GM12878 (cell line): Measurements from ENCODE around the gene CCDC102B. TPM values are rescaled to one million over a fixed set of nuclear protein-coding genes. Genes with fewer than 3 reads are reported as not detected.

Experiments
- ATAC-seq: fragments of 200-7000 bp; cut with Tn5 transposase; 3 replicates; pipeline ENCODE4 v1.9.1; 2020; ENCODE audit warnings: mild to moderate bottlenecking, moderate library complexity
- BruUV-seq: library from RNA; stranded (reverse); fragments of 400-500 nt; replicated peaks from 2 replicates; lab custom pipeline; 2021; lab: Mats Ljungman, UMichigan
- CTCF ChIA-PET: fragments of 300-600 bp; sonication (Branson Sonifier 250); formaldehyde crosslinking; extraction: SDS; loops from one replicate; lab custom pipeline; 2021; ENCODE audit warnings: inconsistent platforms; lab: Yijun Ruan, JAX
- POLR2A ChIA-PET: fragments of 350-600 bp; formaldehyde crosslinking; extraction: SDS; loops from one replicate; lab custom pipeline; 2021; ENCODE audit warnings: inconsistent platforms; lab: Charles Lee
- RAD21 ChIA-PET: fragments of 300-600 bp; sonication (Branson Sonifier 250); formaldehyde crosslinking; loops from one replicate; lab custom pipeline; 2023; ENCODE audit warnings: antibody characterized with exemption; ENCODE audit not compliant: unreplicated experiment; lab: Charles Lee
- SMC1A ChIA-PET: fragments of 300-600 bp; sonication (Branson Sonifier 250); formaldehyde crosslinking; loops from one replicate; lab custom pipeline; 2023; ENCODE audit not compliant: unreplicated experiment, uncharacterized antibody; lab: Charles Lee
- DNase-seq: peaks from one replicate; pipeline ENCODE4 v3.0.0-alpha.2; 2011; ENCODE audit warnings: low read depth, low spot score
- FAIRE-seq: peaks from 3 replicates; lab custom pipeline; 2011; peaks lifted over from hg19 to GRCh38; lab: Jason Lieb, UNC
- H2AFZ ChIP-seq: 2 replicates; pipeline ENCODE4 v1.6.0; 2011; ENCODE audit warnings: low read depth, low read length, control low read depth; ENCODE audit not compliant: control insufficient read depth
- H3K27ac ChIP-seq: 2 replicates; pipeline ENCODE4 v1.5.1; 2011; ENCODE audit warnings: control low read depth; ENCODE audit not compliant: control insufficient read depth, insufficient read depth
- H3K27me3 ChIP-seq, 2 experiments: replicated peaks in 1 of 2; 2 replicates each; pipeline versions ENCODE4 v1.6.0 to v1.6.1; 2011; ENCODE audit warnings: low read length in 1 of 2; ENCODE audit not compliant: control insufficient read depth in 2 of 2, insufficient read depth in 2 of 2
- H3K36me3 ChIP-seq, 2 experiments: 2 replicates each; pipeline ENCODE4 v1.5.1; 2011; ENCODE audit warnings: low read length in 1 of 2; ENCODE audit not compliant: control insufficient read depth in 2 of 2, insufficient read depth in 2 of 2
- H3K4me1 ChIP-seq: 2 replicates; pipeline ENCODE4 v1.6.1; 2011; ENCODE audit warnings: mild to moderate bottlenecking, low read length, moderate library complexity, mixed read lengths; ENCODE audit not compliant: control insufficient read depth, insufficient read depth
- H3K4me2 ChIP-seq: 2 replicates; pipeline ENCODE4 v1.6.0; 2011; ENCODE audit warnings: control low read depth; ENCODE audit not compliant: control insufficient read depth, insufficient read depth
- H3K4me3 ChIP-seq: fragments of 200-600 bp; sonication (generic); 2 replicates; pipeline ENCODE4 v1.5.1; 2016
- H3K79me2 ChIP-seq: 2 replicates; pipeline ENCODE4 v1.6.0; 2011; ENCODE audit warnings: low read length; ENCODE audit not compliant: control insufficient read depth, insufficient read depth
- H3K9ac ChIP-seq: 2 replicates; pipeline ENCODE4 v1.8.0; 2011; ENCODE audit warnings: low read length, control low read depth, mixed read lengths; ENCODE audit not compliant: control insufficient read depth, insufficient read depth
- H3K9me3 ChIP-seq: replicated peaks from 3 replicates; pipeline ENCODE4 v1.5.1; 2011; ENCODE audit warnings: mild to moderate bottlenecking, low read length; ENCODE audit not compliant: control insufficient read depth, insufficient read depth
- H4K20me1 ChIP-seq: 2 replicates; pipeline ENCODE4 v1.6.0; 2011; ENCODE audit not compliant: control insufficient read depth, insufficient read depth
- SMAD1 ChIP-seq: fragments of 450-650 bp; IDR thresholded peaks from 2 replicates; pipeline ENCODE4 v1.6.1; 2018; ENCODE audit warnings: mild to moderate bottlenecking, low read depth; ENCODE audit not compliant: partially characterized antibody
- SMAD5 ChIP-seq: IDR thresholded peaks from 2 replicates; pipeline ENCODE4 v1.6.1; 2016; ENCODE audit warnings: antibody characterized with exemption, low read depth
- STAT3 ChIP-seq: IDR thresholded peaks from 2 replicates; pipeline ENCODE4 v1.6.1; 2011; ENCODE audit warnings: low read depth, low read length, improper control_type of control experiment
- YY1 ChIP-seq: IDR thresholded peaks from 2 replicates; pipeline ENCODE4 v1.6.1; 2011; ENCODE audit warnings: low read depth, mild to moderate bottlenecking, low read length
- ZNF217 ChIP-seq: fragments of 450-650 bp; IDR thresholded peaks from 2 replicates; pipeline ENCODE4 v1.6.1; 2017; ENCODE audit warnings: antibody characterized with exemption, mild to moderate bottlenecking
- WGBS: methylation state at CpG from one replicate; pipeline ENCODE4 v1.1.6; 2016; ENCODE audit warnings: low lambda C conversion rate; ENCODE audit not compliant: insufficient replicate concordance, insufficient coverage; ENCODE audit errors: missing lambda C conversion rate; 5-methylcytosine and 5-hydroxymethylcytosine counted together
- in situ Hi-C: fragments of 300-500 bp; cut with MboI; formaldehyde crosslinking; loops from 9 replicates; pipeline ENCODE4 v1.14.3; 2018; ENCODE audit warnings: mixed read lengths
- intact Hi-C: fragments of 100-400 bp; cut with micrococcal nuclease; formaldehyde crosslinking; loops from one replicate; pipeline ENCODE4 v1.14.2; 2022; ENCODE audit not compliant: unreplicated experiment
- polyA plus RNA-seq, 11 experiments: library from polyadenylated mRNA; depleted of rRNA in 4 of 11; unstranded in 6 of 11; stranded (reverse) in 5 of 11; fragments of >200 nt; fragmentation: Nextera tagmentation in 4 of 11; fragmentation: Illumina TruSeq in 1 of 11; extraction: Ambion mirVana in 4 of 11; extraction: Trizol in 1 of 11; gene quantifications; 1 replicate in 1 of 11; 2 replicates in 10 of 11; pipeline versions ENCODE4 v1.2.1 to v1.2.3, GENCODE V29; 2011 to 2016; ENCODE audit warnings: inconsistent platforms in 2 of 11, missing spikeins in 2 of 11, low read depth in 1 of 11
- small RNA-seq: library from RNA; depleted of rRNA; stranded (forward); fragments of <200 nt; gene quantifications from one replicate; pipeline ENCODE3, GENCODE V24; 2014
- total RNA-seq, 4 experiments: library from RNA; depleted of rRNA in 3 of 4; stranded (reverse); fragments of >200 nt in 3 of 4; fragmentation: Illumina TruSeq in 1 of 4; extraction: Trizol in 1 of 4; gene quantifications; 2 replicates each; pipeline versions ENCODE4 v1.2.1 to v1.2.3, GENCODE V29; 2013 to 2021
- TF ChIP-seq, protein P1 (sequence below): IDR thresholded peaks from 2 replicates; pipeline ENCODE4 v1.6.1; 2012; ENCODE audit warnings: low read depth, low read length, improper control_type of control experiment

Gene CCDC102B
- total and polyA plus RNA-seq, 10 of the 15 experiments (the other 5 are each of a cell fraction or from before 2014, with no cell fraction given) = 2.7 to 4.7 (median 3.3) TPM

DNA sequence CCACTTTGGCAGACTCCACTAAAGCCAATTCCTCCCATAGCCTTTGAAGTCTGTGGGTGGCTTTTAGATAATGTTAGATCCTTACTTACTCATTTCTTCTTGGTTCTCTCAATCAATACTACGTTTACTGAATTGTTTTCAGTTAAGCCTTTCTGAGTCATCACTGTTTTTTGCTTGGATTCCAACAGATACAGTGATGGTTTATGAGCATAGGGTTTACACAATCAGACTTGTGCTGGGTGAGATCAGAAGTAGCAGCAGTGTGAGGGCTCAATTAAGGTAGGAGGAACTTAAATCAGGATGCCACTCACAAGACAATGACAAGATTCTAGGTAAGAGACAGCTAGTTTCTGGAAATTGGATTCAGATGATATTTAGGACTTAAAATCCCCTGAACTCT, 305.1 kb downstream of the CCDC102B start:
- intact Hi-C loops = no loop called here
- 0% methylated on average over 1 of the region's 1 CpG for WGBS
- H3K79me2 ChIP-seq = no peaks in the 10 kb centered on the region
- SMC1A ChIA-PET = no interaction called here
- H4K20me1 ChIP-seq = no peaks in the 10 kb centered on the region
- no peak for TF ChIP-seq YY1
- TF ChIP-seq STAT3 = no peak
- TF ChIP-seq, protein P1, sequence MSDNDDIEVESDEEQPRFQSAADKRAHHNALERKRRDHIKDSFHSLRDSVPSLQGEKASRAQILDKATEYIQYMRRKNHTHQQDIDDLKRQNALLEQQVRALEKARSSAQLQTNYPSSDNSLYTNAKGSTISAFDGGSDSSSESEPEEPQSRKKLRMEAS = no peak
- TF ChIP-seq SMAD1 = no peak
- TF ChIP-seq SMAD5 = no peak
- no peak for TF ChIP-seq ZNF217
- no peak overlapping the region for H3K27ac ChIP-seq
- H2AFZ ChIP-seq = no peak overlapping the region
- no peaks in the 10 kb centered on the region for H3K9me3 ChIP-seq
- FAIRE-seq = no peak
- no peaks in the 10 kb centered on the region for H3K4me1 ChIP-seq
- no peaks in the 10 kb centered on the region for H3K27me3 ChIP-seq
- POLR2A ChIA-PET = no interaction called here
- in situ Hi-C loops = no loop called here
- no peak overlapping the region for H3K4me2 ChIP-seq
- CTCF ChIA-PET = no interaction called here
- no TSS peak for BruUV-seq
- no peak for ATAC-seq
- RAD21 ChIA-PET = no interaction called here
- no peak overlapping the region for H3K4me3 ChIP-seq
- H3K36me3 ChIP-seq = no peaks in the 10 kb centered on the region
- DNase-seq = no peak
- H3K9ac ChIP-seq = no peak overlapping the region

Small RNAs within 50 kb of the gene (small RNA-seq; reads per million reads assigned to genes)
- gene RNU6-39P = not detected

Other genes starting within 250 kb of the CCDC102B start
- 29.6 and 39.2 TPM in 2 replicates for gene TMX3, start 83.0 kb upstream of the CCDC102B start, total RNA-seq (2014; rRNA removed)
- 34.9 and 39.7 TPM in 2 replicates for gene TMX3, start 83.0 kb upstream of the CCDC102B start, total RNA-seq (2014; rRNA removed; fragmentation: Illumina TruSeq; extraction: Trizol)
- 37.0 and 38.3 TPM in 2 replicates for gene TMX3, start 83.0 kb upstream of the CCDC102B start, total RNA-seq (2021)
- gene TMX3, start 83.0 kb upstream of the CCDC102B start, polyA plus RNA-seq (2011; rRNA removed) = 85.6 and 129 TPM in 2 replicates
- 38.8 and 44.7 TPM in 2 replicates for gene TMX3, start 83.0 kb upstream of the CCDC102B start, polyA plus RNA-seq (2014; fragmentation: Illumina TruSeq; extraction: Trizol)
- 10 to 100 TPM; 14.2 to 16.4 TPM for gene TMX3, start 83.0 kb upstream of the CCDC102B start, polyA plus RNA-seq (2014; fragmentation: Nextera tagmentation; extraction: Ambion mirVana)
- gene TMX3, start 83.0 kb upstream of the CCDC102B start, polyA plus RNA-seq (2014; rRNA removed) = 29.8 and 31.8 TPM in 2 replicates
- gene TMX3, start 83.0 kb upstream of the CCDC102B start, polyA plus RNA-seq (2016; fragmentation: Nextera tagmentation; extraction: Ambion mirVana) = 10 to 100 TPM; 27.1 to 27.9 TPM